Uterus (tissue), 4 donors: Measurements from ENCODE around the gene RNF10. TPM values are rescaled to one million over a fixed set of nuclear protein-coding genes. Genes with fewer than 3 reads are reported as not detected.

Source experiments
- DNase-seq, 2 donors: peaks; one replicate each; pipeline ENCODE4 v3.0.0-alpha.2; 2019 to 2020
- H3K27ac ChIP-seq, 2 donors: fragments of 200-600 bp; sonication (generic); 1 replicate in 1 of 2; 2 replicates in 1 of 2; pipeline ENCODE4 v1.5.1; 2016 to 2018
- H3K27me3 ChIP-seq, 2 donors: fragments of 200-600 bp; sonication (generic); one replicate each; pipeline ENCODE4 v1.5.1; 2018 to 2019; ENCODE audit warnings: control low read depth in 1 of 2
- H3K36me3 ChIP-seq, 2 donors: fragments of 200-600 bp; sonication (generic); one replicate each; pipeline ENCODE4 v1.5.1; 2019; ENCODE audit warnings: control low read depth in 1 of 2
- H3K4me1 ChIP-seq, 2 donors: fragments of 200-600 bp; sonication (generic); one replicate each; pipeline ENCODE4 v1.5.1; 2018 to 2019; ENCODE audit warnings: control low read depth in 1 of 2
- H3K4me3 ChIP-seq, 2 donors: fragments of 200-600 bp; sonication (generic); 1 replicate in 1 of 2; 2 replicates in 1 of 2; pipeline ENCODE4 v1.5.1; 2018 to 2019; ENCODE audit warnings: mild to moderate bottlenecking in 1 of 2
- H3K9me3 ChIP-seq, 2 donors: fragments of 200-600 bp; sonication (generic); one replicate each; pipeline ENCODE4 v1.5.1; 2019; ENCODE audit warnings: control low read depth in 1 of 2
- CTCF ChIP-seq, 4 experiments: fragments of 200-600 bp in 2 of 4; fragments of 450-650 bp in 2 of 4; sonication (generic) in 2 of 4; IDR thresholded peaks; one replicate each; pipeline ENCODE4 v1.5.1; 2016 to 2019; ENCODE audit warnings: antibody characterized with exemption in 4 of 4, mild to moderate bottlenecking in 2 of 4, moderate library complexity in 1 of 4
- POLR2A ChIP-seq, 2 donors: fragments of 450-650 bp; IDR thresholded peaks; one replicate each; pipeline ENCODE4 v1.6.1; 2016; ENCODE audit warnings: antibody characterized with exemption in 2 of 2, mild to moderate bottlenecking in 1 of 2, moderate library complexity in 1 of 2
- intact Hi-C: fragments of 100-400 bp; cut with DNase I; formaldehyde crosslinking; loops from one replicate; pipeline ENCODE4 v1.15.1; 2023; ENCODE audit warnings: low total_unique reads
- total RNA-seq, 4 donors: library from RNA; depleted of rRNA in 3 of 4; stranded (reverse); fragments of >200 nt in 3 of 4; gene quantifications; one replicate each; pipeline versions ENCODE4 v1.1.0 to v1.2.4, GENCODE V29; 2014 to 2023
- donor health status: DM: yes; HTN: yes; CAD: no.

Gene RNF10
- total RNA-seq, 4 donors from 2014 or later, result 53.8 to 169 (median 103) TPM

GRCh38 chr12:120588948-120589930, 55.1 kb downstream of the RNF10 start:
- H3K27ac ChIP-seq, result no peak overlapping the region
- intact Hi-C loops, result no loop called here
- TF ChIP-seq CTCF (IDR thresholded peaks at IDR 0.05), result no peak
- TF ChIP-seq POLR2A (IDR thresholded peaks at IDR 0.05), result no peak
- peaks cover 0 to 3% of the 10 kb centered on the region in 2 donors for H3K4me1 ChIP-seq
- no peaks in the 10 kb centered on the region for H3K36me3 ChIP-seq
- H3K27me3 ChIP-seq, result no peaks in the 10 kb centered on the region
- H3K9me3 ChIP-seq, result no peaks in the 10 kb centered on the region
- H3K4me3 ChIP-seq, result no peak overlapping the region
- peak; percentile 18 to 24 for DNase-seq

- Histone ChIP-seq H3K27me3 (no peaks in the 10 kb centered on the region), H3K4me3 (no peak overlapping the region), H3K27ac (no peak overlapping the region), H3K9me3 (no peaks in the 10 kb centered on the region), H3K4me1 (no peaks in the 10 kb centered on the region), H3K36me3 (no peaks in the 10 kb centered on the region)
- DNase-seq, result no peak
- intact Hi-C loops, result no loop called here
- TF ChIP-seq CTCF (IDR thresholded peaks at IDR 0.05) (no peak), POLR2A (IDR thresholded peaks at IDR 0.05) (no peak)
Measured at GRCh38 chr12:120590741-120591407, 56.7 kb downstream of the RNF10 start.

GRCh38 chr12:120592121-120593049, 58.2 kb downstream of the RNF10 start:
- Histone ChIP-seq H3K27ac (no peak overlapping the region), H3K9me3 (no peaks in the 10 kb centered on the region), H3K36me3 (no peaks in the 10 kb centered on the region), H3K4me1 (no peaks in the 10 kb centered on the region), H3K27me3 (no peaks in the 10 kb centered on the region), H3K4me3 (no peak overlapping the region)
- TF ChIP-seq POLR2A (IDR thresholded peaks at IDR 0.05) (no peak), CTCF (IDR thresholded peaks at IDR 0.05) (no peak)
- intact Hi-C loops, result no loop called here
- DNase-seq, result no peak

- H3K4me3 ChIP-seq, result no peak overlapping the region
- no peaks in the 10 kb centered on the region for H3K36me3 ChIP-seq
- H3K27me3 ChIP-seq, result no peaks in the 10 kb centered on the region
- intact Hi-C loops, result no loop called here
- no peaks in the 10 kb centered on the region for H3K4me1 ChIP-seq
- TF ChIP-seq POLR2A (IDR thresholded peaks at IDR 0.05) (no peak), CTCF (IDR thresholded peaks at IDR 0.05) (no peak)
- H3K27ac ChIP-seq, result no peak overlapping the region
- DNase-seq, result no peak
- no peaks in the 10 kb centered on the region for H3K9me3 ChIP-seq
Measured at GRCh38 chr12:120596901-120597300, 62.7 kb downstream of the RNF10 start.
